Keratinocyte (primary cell): ENCODE results near the gene SLC9A3. TPM values are rescaled to one million over a fixed set of nuclear protein-coding genes. Genes with fewer than 3 reads are reported as not detected.

Source experiments
- DNase-seq: peaks from one replicate; pipeline ENCODE4 v3.0.0-alpha.2; 2011; ENCODE audit warnings: low read depth, missing footprints, low spot score
- FAIRE-seq: peaks from 2 replicates; lab custom pipeline; 2011; peaks lifted over from hg19 to GRCh38; lab: Jason Lieb, UNC
- H2AFZ ChIP-seq: 2 replicates; pipeline ENCODE4 v1.6.0; 2012; ENCODE audit warnings: low read length, control low read depth, inconsistent platforms; ENCODE audit not compliant: control insufficient read depth
- H3K27ac ChIP-seq: 2 replicates; pipeline ENCODE4 v1.5.1; 2011; ENCODE audit warnings: low read length; ENCODE audit not compliant: control insufficient read depth, insufficient read depth
- H3K27me3 ChIP-seq: 3 replicates; pipeline ENCODE4 v1.6.0; 2011; ENCODE audit warnings: low read length; ENCODE audit not compliant: control insufficient read depth, insufficient read depth; ENCODE audit errors: extremely low read depth
- H3K36me3 ChIP-seq, 2 experiments: 2 replicates in 1 of 2; 3 replicates in 1 of 2; pipeline ENCODE4 v1.5.1; 2011; ENCODE audit warnings: low read length in 2 of 2, mild to moderate bottlenecking in 1 of 2; ENCODE audit not compliant: control insufficient read depth in 2 of 2, insufficient read depth in 2 of 2; ENCODE audit errors: extremely low read depth in 1 of 2
- H3K4me1 ChIP-seq: 3 replicates; pipeline ENCODE4 v1.5.1; 2011; ENCODE audit warnings: low read length; ENCODE audit not compliant: control insufficient read depth, insufficient read depth; ENCODE audit errors: extremely low read depth
- H3K4me2 ChIP-seq: 3 replicates; pipeline ENCODE4 v1.6.0; 2011; ENCODE audit warnings: low read depth, low read length; ENCODE audit not compliant: control insufficient read depth, insufficient read depth; ENCODE audit errors: extremely low read depth
- H3K4me3 ChIP-seq, 3 experiments: fragments of 200-600 bp in 1 of 3; sonication (generic) in 1 of 3; 2 replicates in 2 of 3; 3 replicates in 1 of 3; pipeline ENCODE4 v1.5.1; 2011 to 2016; ENCODE audit warnings: low read length in 3 of 3, mild to moderate bottlenecking in 3 of 3, control low read depth in 2 of 3, inconsistent platforms in 1 of 3, low read depth in 1 of 3, mixed read lengths in 1 of 3, mixed run types in 1 of 3, moderate library complexity in 1 of 3; ENCODE audit not compliant: control insufficient read depth in 2 of 3, insufficient read depth in 2 of 3; ENCODE audit errors: extremely low read depth in 1 of 3
- H3K79me2 ChIP-seq: 2 replicates; pipeline ENCODE4 v1.6.0; 2012; ENCODE audit warnings: low read length; ENCODE audit not compliant: control insufficient read depth, insufficient read depth
- H3K9ac ChIP-seq: 3 replicates; pipeline ENCODE4 v1.6.0; 2011; ENCODE audit warnings: low read length; ENCODE audit not compliant: control insufficient read depth, insufficient read depth; ENCODE audit errors: extremely low read depth
- H3K9me1 ChIP-seq: 3 replicates; pipeline ENCODE4 v1.6.0; 2011; ENCODE audit warnings: low read length; ENCODE audit not compliant: control insufficient read depth, insufficient read depth; ENCODE audit errors: extremely low read depth
- H3K9me3 ChIP-seq: 2 replicates; pipeline ENCODE4 v1.5.1; 2012; ENCODE audit warnings: low read depth, low read length; ENCODE audit not compliant: control insufficient read depth
- H4K20me1 ChIP-seq: 3 replicates; pipeline ENCODE4 v1.6.0; 2011; ENCODE audit warnings: low read length; ENCODE audit not compliant: control insufficient read depth, insufficient read depth; ENCODE audit errors: extremely low read depth
- EZH2 ChIP-seq: IDR thresholded peaks from one replicate; pipeline ENCODE4 v1.6.1; 2012; ENCODE audit warnings: inconsistent platforms, mild to moderate bottlenecking, low read length, moderate library complexity
- dilution Hi-C: fragments of 300-500 bp; cut with MboI; formaldehyde crosslinking; loops from one replicate; pipeline ENCODE4 v1.7.0; 2020; ENCODE audit warnings: low sequenced_read_pairs; ENCODE audit not compliant: extremely low pct_ligation_motif_present
- polyA plus RNA-seq, 5 experiments: library from polyadenylated mRNA; depleted of rRNA in 3 of 5; stranded (reverse) in 3 of 5; stranded (forward) in 1 of 5; unstranded in 1 of 5; fragments of >200 nt; gene quantifications; 1 replicate in 1 of 5; 2 replicates in 3 of 5; 3 replicates in 1 of 5; pipeline versions ENCODE4 v1.2.1 to v1.2.3, GENCODE V29; 2011 to 2012; ENCODE audit warnings: missing spikeins in 2 of 5, low read depth in 1 of 5, low replicate concordance in 1 of 5
- TF ChIP-seq, protein P1 (sequence below), 3 experiments: IDR thresholded peaks in 1 of 3; conservative IDR thresholded peaks in 1 of 3; optimal IDR thresholded peaks in 1 of 3; 2 replicates in 2 of 3; 3 replicates in 1 of 3; pipeline versions ENCODE3 to v1.5.1; 2011; ENCODE audit warnings: low read length in 3 of 3, mild to moderate bottlenecking in 3 of 3, moderate library complexity in 2 of 3, control low read depth in 1 of 3, inconsistent platforms in 1 of 3; ENCODE audit not compliant: insufficient read depth in 2 of 3; ENCODE audit errors: extremely low read depth in 1 of 3

Gene SLC9A3
- polyA plus RNA-seq, 1 donor (not counting 4 experiments of a cell fraction or from before 2014, with no cell fraction given), result 0.55 TPM

DNA sequence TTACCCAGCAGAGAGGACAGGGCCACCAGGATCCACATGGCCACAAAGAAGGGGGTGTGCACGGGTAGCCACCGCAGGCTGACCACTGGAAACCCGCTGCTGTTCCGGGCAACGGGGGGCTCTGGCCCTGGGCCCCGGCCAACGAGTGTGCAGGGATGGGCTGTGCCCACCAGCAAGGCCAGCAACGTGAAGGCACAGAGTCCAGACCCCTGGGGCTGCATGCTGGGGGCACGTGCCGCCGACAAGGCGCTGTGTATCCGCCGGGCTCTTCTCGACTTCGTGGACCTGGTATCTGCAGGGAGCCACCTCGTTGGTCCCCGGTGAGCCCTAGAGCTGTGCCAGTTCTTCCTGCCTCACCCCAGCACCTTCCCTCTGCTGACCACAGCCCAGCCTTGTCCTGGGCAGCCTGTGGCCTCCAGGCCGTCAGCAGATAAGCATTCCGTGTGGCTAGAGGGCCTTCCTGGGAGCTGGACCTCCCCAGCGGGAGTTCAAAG lies 45.7 kb upstream of the SLC9A3 start:
- no peak overlapping the region for H2AFZ ChIP-seq
- peaks cover 18% of the 10 kb centered on the region for H3K27me3 ChIP-seq
- H3K4me3 ChIP-seq, result no peak overlapping the region
- no peaks in the 10 kb centered on the region for H3K36me3 ChIP-seq
- no peak for DNase-seq
- no peak overlapping the region for H3K4me2 ChIP-seq
- dilution Hi-C loops, result no loop called here
- H4K20me1 ChIP-seq, result no peaks in the 10 kb centered on the region
- H3K27ac ChIP-seq, result no peak overlapping the region
- H3K4me1 ChIP-seq, result peaks cover 5% of the 10 kb centered on the region
- no peak for FAIRE-seq
- H3K9me1 ChIP-seq, result no peaks in the 10 kb centered on the region
- no peaks in the 10 kb centered on the region for H3K9me3 ChIP-seq
- H3K9ac ChIP-seq, result no peak overlapping the region
- H3K79me2 ChIP-seq, result no peaks in the 10 kb centered on the region
- TF ChIP-seq, protein P1, sequence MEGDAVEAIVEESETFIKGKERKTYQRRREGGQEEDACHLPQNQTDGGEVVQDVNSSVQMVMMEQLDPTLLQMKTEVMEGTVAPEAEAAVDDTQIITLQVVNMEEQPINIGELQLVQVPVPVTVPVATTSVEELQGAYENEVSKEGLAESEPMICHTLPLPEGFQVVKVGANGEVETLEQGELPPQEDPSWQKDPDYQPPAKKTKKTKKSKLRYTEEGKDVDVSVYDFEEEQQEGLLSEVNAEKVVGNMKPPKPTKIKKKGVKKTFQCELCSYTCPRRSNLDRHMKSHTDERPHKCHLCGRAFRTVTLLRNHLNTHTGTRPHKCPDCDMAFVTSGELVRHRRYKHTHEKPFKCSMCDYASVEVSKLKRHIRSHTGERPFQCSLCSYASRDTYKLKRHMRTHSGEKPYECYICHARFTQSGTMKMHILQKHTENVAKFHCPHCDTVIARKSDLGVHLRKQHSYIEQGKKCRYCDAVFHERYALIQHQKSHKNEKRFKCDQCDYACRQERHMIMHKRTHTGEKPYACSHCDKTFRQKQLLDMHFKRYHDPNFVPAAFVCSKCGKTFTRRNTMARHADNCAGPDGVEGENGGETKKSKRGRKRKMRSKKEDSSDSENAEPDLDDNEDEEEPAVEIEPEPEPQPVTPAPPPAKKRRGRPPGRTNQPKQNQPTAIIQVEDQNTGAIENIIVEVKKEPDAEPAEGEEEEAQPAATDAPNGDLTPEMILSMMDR (optimal IDR thresholded peaks at IDR 0.05 in 1 of 3, IDR thresholded peaks at IDR 0.05 in 1 of 3, conservative IDR thresholded peaks at IDR 0.05 in 1 of 3; ENCODE audit: extremely low read depth in 1 of 3, insufficient read depth in 2 of 3, low read length in 3 of 3), result no peak
- no peak for TF ChIP-seq EZH2

DNA sequence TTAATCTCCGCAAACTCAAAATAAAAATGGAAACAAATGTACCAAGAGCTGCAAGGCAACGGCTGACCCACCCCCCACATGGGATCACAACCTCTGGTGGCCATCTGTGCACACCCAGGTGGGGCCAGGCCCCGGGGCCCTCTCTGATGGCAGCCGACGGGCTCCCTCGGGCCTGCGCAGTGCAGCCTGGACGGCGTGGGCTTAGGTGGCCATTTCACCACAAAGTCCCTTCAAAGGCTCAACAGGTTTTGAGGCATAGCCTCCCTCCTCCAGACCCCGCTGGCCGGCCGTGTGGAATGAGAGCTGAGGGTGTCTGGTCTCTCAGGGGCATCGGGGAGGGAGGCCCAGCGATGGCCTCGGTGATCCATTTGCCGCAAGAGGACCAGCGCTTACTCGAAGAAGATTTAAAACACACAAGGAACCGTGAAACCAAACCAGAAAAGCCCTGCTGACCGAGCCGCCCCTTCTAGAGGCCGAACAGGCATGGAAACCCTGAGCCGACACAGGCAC lies 45.2 kb upstream of the SLC9A3 start:
- no peak for DNase-seq
- H3K4me2 ChIP-seq, result no peak overlapping the region
- dilution Hi-C loops, result no loop called here
- H3K4me3 ChIP-seq, result no peak overlapping the region
- no peak for TF ChIP-seq EZH2
- TF ChIP-seq, protein P1 (optimal IDR thresholded peaks at IDR 0.05 in 1 of 3, IDR thresholded peaks at IDR 0.05 in 1 of 3, conservative IDR thresholded peaks at IDR 0.05 in 1 of 3; ENCODE audit: extremely low read depth in 1 of 3, insufficient read depth in 2 of 3, low read length in 3 of 3), result no peak
- H2AFZ ChIP-seq, result no peak overlapping the region
- no peak overlapping the region for H3K27ac ChIP-seq
- no peaks in the 10 kb centered on the region for H3K9me3 ChIP-seq
- peaks cover 18% of the 10 kb centered on the region for H3K27me3 ChIP-seq
- no peaks in the 10 kb centered on the region for H3K79me2 ChIP-seq
- no peaks in the 10 kb centered on the region for H4K20me1 ChIP-seq
- no peak overlapping the region for H3K9ac ChIP-seq
- no peak for FAIRE-seq
- peaks cover 5% of the 10 kb centered on the region for H3K4me1 ChIP-seq
- no peaks in the 10 kb centered on the region for H3K9me1 ChIP-seq
- H3K36me3 ChIP-seq, result no peaks in the 10 kb centered on the region
